BJ (cell line): Measurements from ENCODE around the gene NSD1. TPM values are rescaled to one million over a fixed set of nuclear protein-coding genes. Genes with fewer than 3 reads are reported as not detected.

ENCODE experiments used
- CTCF ChIA-PET: fragments of 350-600 bp; formaldehyde crosslinking; extraction: SDS; loops from one replicate; lab custom pipeline; 2021; ENCODE audit warnings: antibody characterized with exemption, inconsistent platforms; lab: Yijun Ruan, JAX
- POLR2A ChIA-PET: fragments of 300-600 bp; sonication (Branson Sonifier 250); formaldehyde crosslinking; extraction: SDS; loops from one replicate; lab custom pipeline; 2021; ENCODE audit warnings: antibody characterized with exemption; lab: Charles Lee
- DNase-seq: peaks from one replicate; pipeline ENCODE4 v3.0.0-alpha.2; 2011; ENCODE audit warnings: low read depth
- H3K27me3 ChIP-seq: 2 replicates; pipeline ENCODE4 v1.6.0; 2011; ENCODE audit warnings: low read length; ENCODE audit not compliant: control insufficient read depth, insufficient read depth
- H3K36me3 ChIP-seq: 2 replicates; pipeline ENCODE4 v1.5.1; 2011; ENCODE audit warnings: low read length; ENCODE audit not compliant: control insufficient read depth, insufficient read depth
- H3K4me3 ChIP-seq: 2 replicates; pipeline ENCODE4 v1.5.1; 2011; ENCODE audit warnings: low read depth, mild to moderate bottlenecking, control low read depth, low read length
- polyA plus RNA-seq: library from polyadenylated mRNA; depleted of rRNA; stranded (reverse); fragments of >200 nt; gene quantifications from 2 replicates; pipeline ENCODE4 v1.2.3, GENCODE V29; 2011
- TF ChIP-seq, protein P1 (sequence below): IDR thresholded peaks from 2 replicates; pipeline ENCODE4 v1.5.1; 2011; ENCODE audit warnings: low read depth, mild to moderate bottlenecking, control low read depth, inconsistent platforms, low read length, moderate library complexity; ENCODE audit not compliant: insufficient read depth

NSD1 gene
- polyA plus RNA-seq, 1 experiment, result 15.8 TPM

DNA sequence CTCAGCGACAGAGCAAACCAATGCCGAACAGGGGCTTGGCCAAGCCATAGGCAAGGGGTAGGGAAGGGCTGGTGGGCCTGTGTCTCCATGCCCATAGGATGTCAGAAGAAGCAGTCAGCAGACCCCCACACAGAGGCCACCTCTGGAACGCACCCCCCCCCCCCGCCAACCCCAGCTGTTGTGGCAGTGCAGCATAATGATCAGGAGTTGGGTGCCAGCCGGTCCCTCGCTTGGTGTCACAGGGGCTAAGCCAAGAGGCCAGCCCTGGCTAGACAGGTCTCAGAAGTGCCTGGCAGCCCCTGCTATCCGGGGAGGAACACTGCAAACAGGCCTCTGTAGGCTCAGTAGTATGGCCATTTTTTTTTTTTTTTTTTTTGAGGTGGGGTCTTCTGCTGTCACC, 181.8 kb downstream of the NSD1 start:
- TF ChIP-seq, protein P1, sequence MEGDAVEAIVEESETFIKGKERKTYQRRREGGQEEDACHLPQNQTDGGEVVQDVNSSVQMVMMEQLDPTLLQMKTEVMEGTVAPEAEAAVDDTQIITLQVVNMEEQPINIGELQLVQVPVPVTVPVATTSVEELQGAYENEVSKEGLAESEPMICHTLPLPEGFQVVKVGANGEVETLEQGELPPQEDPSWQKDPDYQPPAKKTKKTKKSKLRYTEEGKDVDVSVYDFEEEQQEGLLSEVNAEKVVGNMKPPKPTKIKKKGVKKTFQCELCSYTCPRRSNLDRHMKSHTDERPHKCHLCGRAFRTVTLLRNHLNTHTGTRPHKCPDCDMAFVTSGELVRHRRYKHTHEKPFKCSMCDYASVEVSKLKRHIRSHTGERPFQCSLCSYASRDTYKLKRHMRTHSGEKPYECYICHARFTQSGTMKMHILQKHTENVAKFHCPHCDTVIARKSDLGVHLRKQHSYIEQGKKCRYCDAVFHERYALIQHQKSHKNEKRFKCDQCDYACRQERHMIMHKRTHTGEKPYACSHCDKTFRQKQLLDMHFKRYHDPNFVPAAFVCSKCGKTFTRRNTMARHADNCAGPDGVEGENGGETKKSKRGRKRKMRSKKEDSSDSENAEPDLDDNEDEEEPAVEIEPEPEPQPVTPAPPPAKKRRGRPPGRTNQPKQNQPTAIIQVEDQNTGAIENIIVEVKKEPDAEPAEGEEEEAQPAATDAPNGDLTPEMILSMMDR, result no peak
- Histone ChIP-seq H3K27me3 (no peaks in the 10 kb centered on the region), H3K4me3 (no peak overlapping the region), H3K36me3 (peaks cover 2% of the 10 kb centered on the region)
- CTCF ChIA-PET, result interaction anchor here (1.1 to 5.6 kb wide), 6 partner anchors 12 to 148 kb away, joined by 3 to 36 read pairs (median 4); partner anchors contain the start of gene LMAN2
- no peak for DNase-seq
- POLR2A ChIA-PET, result no interaction called here

DNA sequence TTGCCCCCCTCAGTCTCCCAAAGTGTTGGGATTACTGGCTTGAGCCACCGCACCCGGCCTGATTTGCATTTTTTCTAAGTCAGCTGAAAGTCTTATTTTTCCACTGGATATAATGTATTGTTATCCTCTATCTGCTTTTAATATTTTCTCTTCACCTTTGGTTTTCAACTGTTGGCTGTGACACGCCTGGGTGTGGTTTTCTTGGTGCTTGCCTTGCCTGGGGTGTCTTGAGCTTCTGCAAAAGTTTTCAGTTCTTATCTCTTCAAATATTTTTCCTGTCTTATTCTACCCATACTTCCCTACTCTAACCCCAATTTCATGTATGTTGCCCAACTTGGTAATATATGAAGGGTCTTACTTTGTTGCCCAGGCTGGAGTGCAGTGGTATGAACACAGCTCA, 182.4 kb downstream of the NSD1 start:
- Histone ChIP-seq H3K36me3 (peaks cover 2% of the 10 kb centered on the region), H3K27me3 (no peaks in the 10 kb centered on the region), H3K4me3 (no peak overlapping the region)
- CTCF ChIA-PET, result interaction anchor here (0.9 to 5.6 kb wide), 11 partner anchors 12 to 247 kb away, joined by 3 to 36 read pairs (median 4); partner anchors contain the start of gene LMAN2
- no peak for DNase-seq
- POLR2A ChIA-PET, result no interaction called here
- TF ChIP-seq, protein P1, result no peak

- CTCF ChIA-PET, result interaction anchor here (0.7 to 5.6 kb wide), 22 partner anchors 8 to 247 kb away, joined by 3 to 36 read pairs (median 4); partner anchors contain the start of gene DDX41
- no peak overlapping the region for H3K4me3 ChIP-seq
- no peak for DNase-seq
- no peaks in the 10 kb centered on the region for H3K27me3 ChIP-seq
- POLR2A ChIA-PET, result no interaction called here
- TF ChIP-seq, protein P1, result peak; percentile 92
- peaks cover 2% of the 10 kb centered on the region for H3K36me3 ChIP-seq
Observed at GRCh38 chr5:177317959-177318377, 184.4 kb downstream of the NSD1 start.

- H3K36me3 ChIP-seq, result peaks cover 2% of the 10 kb centered on the region
- POLR2A ChIA-PET, result no interaction called here
Observed at GRCh38 chr5:177319913-177320588, 186.5 kb downstream of the NSD1 start.

GRCh38 chr5:177320879-177321278, 187.3 kb downstream of the NSD1 start:
- TF ChIP-seq, protein P1, result no peak
- no peak for DNase-seq
- Histone ChIP-seq H3K27me3 (no peaks in the 10 kb centered on the region), H3K4me3 (no peak overlapping the region), H3K36me3 (peaks cover 2% of the 10 kb centered on the region)
- CTCF ChIA-PET, result interaction anchor here (1.1 to 5.6 kb wide), 4 partner anchors 11 to 70 kb away, joined by 5 to 36 read pairs (median 20); no protein-coding TSS in a partner anchor
- POLR2A ChIA-PET, result no interaction called here

More at GRCh38 chr5:177319913-177320588, 186.5 kb downstream of the NSD1 start:
- CTCF ChIA-PET, result interaction anchor here (0.9 to 5.6 kb wide), 7 partner anchors 11 to 181 kb away, joined by 3 to 36 read pairs (median 16); partner anchors contain the start of gene SLC34A1
- no peak for DNase-seq
- H3K4me3 ChIP-seq, result no peak overlapping the region
- H3K27me3 ChIP-seq, result no peaks in the 10 kb centered on the region
- TF ChIP-seq, protein P1, result no peak
